ENCODE data around the gene WFDC8.

The WFDC8 gene

GRCh38 chr20:45547206-45547770, 31.8 kb downstream of the WFDC8 start, which contains the start of gene EPPIN:
Gene EPPIN (minus strand): TSS chr20:45547401. CDS start chr20:45547357, 44 bp downstream.
- no peak for DNase-seq

DNA sequence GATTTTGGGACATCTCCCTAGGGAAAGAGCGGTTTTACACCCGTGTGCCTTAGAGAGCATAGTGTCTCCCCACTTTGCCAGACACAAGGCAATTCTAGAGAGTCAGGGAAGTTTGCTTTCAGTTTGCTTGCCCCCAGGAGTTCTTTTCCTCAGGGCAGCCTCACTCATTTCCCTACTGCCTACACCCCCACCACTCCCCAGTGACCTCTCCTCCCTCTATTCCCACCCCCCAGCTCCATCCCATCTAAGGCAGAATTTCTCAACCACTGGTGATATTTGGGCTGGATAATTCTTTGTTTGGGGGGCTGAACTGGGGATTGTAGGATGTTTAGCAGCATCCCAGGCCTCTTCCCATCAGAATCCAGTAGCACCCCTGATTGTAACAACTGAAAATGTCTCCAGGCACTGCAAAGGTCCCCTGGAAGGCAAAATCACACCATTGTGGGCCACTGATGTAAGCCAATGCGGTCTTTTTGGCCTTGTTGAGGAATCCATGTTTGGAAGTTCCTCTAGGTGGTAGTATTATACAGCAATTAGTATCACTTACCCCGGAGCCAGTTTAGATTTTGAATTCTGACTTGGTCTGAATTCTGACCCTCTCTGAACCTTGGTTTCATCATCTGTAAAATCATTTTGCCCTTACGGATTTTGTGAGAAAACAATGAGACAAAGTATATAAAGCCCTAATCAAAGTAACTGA, 33.2 kb downstream of the WFDC8 start:
- no peak for DNase-seq

- no peak for DNase-seq
These were observed 33.7 kb downstream of the WFDC8 start for GRCh38 chr20:45545351-45545750.

DNA sequence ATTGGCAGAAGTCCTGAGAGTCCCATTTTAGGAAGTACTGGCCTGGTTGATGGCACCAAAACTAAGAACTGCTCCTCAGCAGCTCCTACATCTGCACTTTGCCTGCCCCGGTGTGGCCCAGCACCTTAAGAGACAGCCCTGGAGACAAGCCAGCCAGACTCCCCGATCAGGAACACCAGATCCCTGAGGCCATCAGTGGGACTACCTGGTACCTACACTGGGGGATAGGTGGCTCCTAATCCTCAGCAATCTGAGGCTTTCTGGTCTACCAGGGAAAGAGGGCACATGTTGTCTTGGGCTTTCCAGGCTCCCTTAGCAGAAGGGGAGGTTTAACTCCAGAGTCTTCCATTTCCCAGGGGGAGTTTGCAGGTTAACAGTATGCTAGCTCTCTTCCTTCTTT, 39.7 kb downstream of the WFDC8 start, which contains the start of gene WFDC6:
Gene WFDC6, minus strand, starts transcription at position 101 of the 400 bp plus-strand sequence. Its CDS starts 75 bp downstream, at position 26.
- no peak for DNase-seq

DNA sequence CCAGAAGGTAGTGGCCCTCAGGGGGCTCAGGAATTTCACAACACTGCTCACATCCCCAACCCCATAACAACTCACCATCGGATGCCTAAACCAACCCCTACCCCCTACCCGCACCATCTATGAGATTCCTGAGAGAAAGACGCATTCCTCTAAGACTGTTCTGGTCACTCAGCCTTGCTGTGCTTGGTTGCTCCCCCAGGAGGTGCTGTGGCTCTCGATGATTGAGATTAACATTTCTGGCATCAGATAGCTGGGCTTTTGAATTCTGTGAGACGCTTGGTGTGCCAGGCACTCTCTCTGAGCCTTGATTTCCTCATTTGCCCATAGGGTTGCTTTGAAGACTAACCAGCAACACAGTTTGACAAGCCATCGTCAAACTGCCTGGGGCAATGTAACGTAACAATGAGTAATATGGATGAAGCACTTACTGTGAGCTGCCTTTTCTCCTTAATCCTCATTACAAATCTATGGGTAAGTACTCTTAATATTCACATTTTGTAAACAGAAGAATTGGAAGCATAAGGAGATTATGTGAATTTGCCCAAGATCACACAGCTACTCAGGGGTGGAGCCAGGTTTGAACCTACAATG, 40.8 kb downstream of the WFDC8 start:
- DNase-seq, result no peak

- no peak for DNase-seq
These were observed 51.8 kb downstream of the WFDC8 start for GRCh38 chr20:45527294-45527693.

DNA sequence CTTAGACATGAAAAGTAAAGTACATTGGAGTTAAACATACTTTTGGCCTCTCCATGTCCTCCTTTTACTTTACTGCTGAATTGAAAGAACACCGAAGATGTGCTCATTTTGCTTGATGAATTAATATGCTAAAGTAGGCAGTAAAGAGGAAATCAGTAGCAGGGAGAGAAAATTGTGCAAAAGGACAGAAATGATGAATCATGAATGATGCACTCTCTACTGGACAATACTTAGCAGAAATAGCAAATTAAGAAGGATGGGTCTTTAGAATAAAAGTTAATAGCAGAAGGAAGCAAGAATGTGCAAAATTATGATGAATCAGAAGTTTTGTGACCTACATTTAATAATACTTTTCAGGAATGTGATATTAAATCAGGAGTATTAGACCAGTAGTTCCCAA, 55.3 kb downstream of the WFDC8 start:
- no peak for DNase-seq

DNA sequence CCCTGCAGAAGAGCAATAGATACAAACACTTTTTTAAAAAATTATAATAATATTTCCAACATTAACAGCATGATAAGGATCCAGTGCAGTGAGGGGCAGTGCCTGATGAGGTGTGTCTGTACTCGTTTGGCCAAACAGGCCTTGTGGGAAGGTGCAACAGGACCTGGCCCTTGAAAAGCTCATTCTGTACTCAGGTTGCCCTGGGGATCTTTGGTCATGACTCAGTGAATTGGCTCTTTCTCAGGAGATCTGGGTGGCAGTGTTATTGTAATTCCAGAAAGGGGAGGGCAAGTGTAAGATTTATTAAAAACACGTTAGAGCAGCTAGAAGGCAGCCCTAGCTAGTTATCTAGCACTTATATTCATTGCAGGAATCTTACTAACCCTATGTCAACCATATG, 60.8 kb downstream of the WFDC8 start:
- DNase-seq, result no peak

- DNase-seq, result no peak
These were observed 63.8 kb downstream of the WFDC8 start, which contains the start of gene SPINT3 for GRCh38 chr20:45515147-45515913. Gene SPINT3 (minus strand): TSS chr20:45515622. CDS start chr20:45515608, 14 bp downstream.

- DNase-seq, result no peak
These were observed 68.7 kb downstream of the WFDC8 start for GRCh38 chr20:45510242-45510862.

DNA sequence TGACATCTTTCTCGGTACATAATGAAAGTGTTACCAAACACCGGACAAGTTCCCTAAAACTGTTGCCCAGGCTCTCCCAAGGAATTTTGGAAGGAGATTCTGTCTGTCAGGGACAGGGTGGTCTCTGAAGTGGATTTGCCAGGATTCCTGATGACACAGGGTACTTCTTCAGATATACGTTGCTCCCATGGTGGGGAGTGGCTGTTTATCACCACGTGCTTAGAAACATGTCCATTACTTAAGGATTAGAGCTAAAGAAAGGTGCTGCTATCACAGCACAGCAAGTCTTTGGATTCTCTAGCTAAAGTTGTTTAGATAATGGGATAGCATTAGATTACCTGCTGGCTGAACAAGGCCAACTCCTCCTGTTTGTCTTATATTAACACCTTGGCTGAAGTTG, 70.0 kb downstream of the WFDC8 start:
- no peak for DNase-seq

- no peak for DNase-seq
These were observed 70.8 kb downstream of the WFDC8 start for GRCh38 chr20:45508068-45508886.

DNA sequence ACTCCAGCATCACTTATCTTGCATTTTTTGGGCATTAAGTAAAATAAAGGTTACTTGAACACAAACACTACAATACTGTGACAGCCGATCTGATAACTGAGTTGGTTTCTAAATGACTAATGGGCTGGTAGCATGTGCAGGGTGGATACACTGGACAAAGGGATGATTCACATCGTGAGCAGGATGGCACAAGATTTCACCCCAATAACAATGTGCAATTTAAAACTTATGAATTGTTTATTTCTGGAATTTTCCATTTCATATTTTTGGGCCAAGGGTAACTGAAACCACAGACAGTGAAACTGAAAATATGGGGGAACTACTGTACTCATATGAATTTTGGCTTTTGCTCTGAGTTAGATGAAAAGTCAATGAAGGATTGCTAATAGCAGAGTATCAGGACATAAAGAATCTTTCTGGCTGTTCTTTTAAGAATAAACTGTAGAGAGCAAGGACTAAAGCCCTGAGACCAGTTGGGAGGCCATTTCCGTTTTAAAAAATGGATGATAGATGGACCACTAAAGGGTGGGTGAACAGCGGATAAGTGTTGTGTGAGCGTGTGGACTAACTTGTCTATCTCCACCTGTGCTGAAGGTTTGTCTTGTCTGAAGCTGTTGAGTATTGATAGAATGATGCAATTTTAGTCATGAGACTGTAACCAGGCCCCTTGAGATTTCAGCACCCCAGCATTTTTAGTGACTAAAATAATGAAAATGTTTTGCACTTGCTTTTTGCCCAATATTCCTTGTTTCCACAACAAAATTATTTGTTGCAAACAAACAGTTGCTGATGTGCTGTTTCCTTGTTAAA, 71.9 kb downstream of the WFDC8 start:
- no peak for DNase-seq

DNA sequence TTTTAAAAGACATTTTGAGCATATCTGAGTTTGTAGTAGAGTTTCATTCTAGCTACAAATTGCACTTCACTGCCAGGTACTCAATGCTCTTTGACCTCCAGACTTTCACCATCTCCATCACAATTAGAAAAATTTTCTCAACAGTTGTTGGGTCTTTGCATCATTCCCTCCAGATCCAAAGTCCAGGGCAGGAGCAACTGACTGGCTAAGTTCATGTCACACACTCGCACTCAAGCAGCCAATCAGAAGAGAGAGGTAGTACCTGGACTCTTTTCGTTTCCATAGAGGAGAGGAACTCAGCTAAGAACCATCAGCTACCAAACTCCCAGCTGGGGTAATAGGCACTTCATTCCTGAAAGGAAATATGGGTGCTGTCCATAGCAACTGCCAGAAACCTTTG, 72.7 kb downstream of the WFDC8 start:
- DNase-seq, result no peak

DNA sequence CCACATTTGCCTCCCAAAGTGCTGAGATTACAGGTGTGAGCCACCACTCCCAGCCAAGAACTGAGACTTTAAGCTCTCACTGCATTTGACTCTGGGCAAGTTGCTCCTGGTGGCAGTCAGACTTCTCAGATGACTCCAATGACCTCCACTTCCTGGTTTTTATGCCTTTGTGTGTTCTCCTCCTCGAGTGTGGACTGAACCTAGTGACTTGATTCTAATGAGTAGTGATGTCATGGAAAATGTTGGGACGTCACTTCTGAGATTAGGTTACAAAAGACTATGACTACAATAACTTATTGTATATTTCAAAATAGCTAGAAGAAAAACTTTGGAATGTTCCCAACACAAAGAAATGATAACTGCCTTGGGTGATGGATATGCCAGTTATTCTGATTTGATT, 75.7 kb downstream of the WFDC8 start:
- DNase-seq, result no peak

DNA sequence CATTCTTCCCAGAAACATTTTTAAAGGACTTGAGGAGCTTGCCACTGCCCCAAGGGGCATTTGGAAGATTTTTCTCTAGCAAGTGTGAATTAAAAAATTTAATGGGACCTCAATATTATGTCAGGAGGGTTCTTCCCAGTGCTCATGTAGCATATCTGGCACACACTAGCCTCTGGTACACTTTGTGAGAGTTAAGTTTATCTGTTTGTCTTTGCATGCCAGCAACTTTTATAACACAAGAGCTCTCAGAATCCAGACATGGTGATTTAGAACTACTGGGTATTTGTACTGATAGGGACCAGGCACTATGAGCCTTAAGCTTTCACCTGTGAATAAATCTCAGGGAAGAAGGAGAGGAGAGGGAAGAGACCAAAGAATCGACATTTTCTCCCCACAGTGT, 76.5 kb downstream of the WFDC8 start:
- no peak for DNase-seq
